ENCODE data around the gene ADAM8.
"Not testable (repeated sequence)": the region's sequence is repeated elsewhere in the genome, so short reads cannot be mapped to it uniquely, and the experiment has no call there.

ADAM8 gene

GRCh38 chr10:133267293-133267692, 9.4 kb downstream of the ADAM8 start:
- Histone ChIP-seq H3K27ac (ENCODE audit: low read depth, low read length, severe bottlenecking) (no peak overlapping the region), H3K4me3 (ENCODE audit: extremely low read depth, insufficient read depth, low read length, poor library complexity, severe bottlenecking) (no peak overlapping the region), H3K4me1 (ENCODE audit: control insufficient read depth, insufficient read depth, low read length, poor library complexity, severe bottlenecking) (peaks cover 6% of the 10 kb centered on the region), H3K9me3 (ENCODE audit: control insufficient read depth, low read length) (no peaks in the 10 kb centered on the region), H3K36me3 (ENCODE audit: control insufficient read depth, insufficient read depth, low read length) (no peaks in the 10 kb centered on the region)
- WGBS, 2 experiments (ENCODE audit: insufficient coverage in 2 of 2), result 89 to 90% methylated on average over 11 to 13 of the region's 14 CpGs

- Histone ChIP-seq H3K4me1 (ENCODE audit: control insufficient read depth, insufficient read depth, low read length, poor library complexity, severe bottlenecking) (peaks cover 10% of the 10 kb centered on the region), H3K36me3 (ENCODE audit: control insufficient read depth, insufficient read depth, low read length) (no peaks in the 10 kb centered on the region), H3K4me3 (ENCODE audit: extremely low read depth, insufficient read depth, low read length, poor library complexity, severe bottlenecking) (no peak overlapping the region), H3K27ac (ENCODE audit: low read depth, low read length, severe bottlenecking) (no peak overlapping the region), H3K9me3 (ENCODE audit: control insufficient read depth, low read length) (no peaks in the 10 kb centered on the region)
- 93 to 95% methylated on average over 18 to 19 of the region's 21 CpGs for WGBS, 2 experiments (ENCODE audit: insufficient coverage in 2 of 2)
These were observed 10.4 kb downstream of the ADAM8 start for GRCh38 chr10:133266056-133266795.

GRCh38 chr10:133265052-133265451, 11.6 kb downstream of the ADAM8 start:
- H3K27ac ChIP-seq (ENCODE audit: low read depth, low read length, severe bottlenecking), result not testable (repeated sequence)
- WGBS, 2 experiments (ENCODE audit: insufficient coverage in 2 of 2), result 89 to 96% methylated on average over 3 of the region's 10 CpGs
- H3K4me1 ChIP-seq (ENCODE audit: control insufficient read depth, insufficient read depth, low read length, poor library complexity, severe bottlenecking), result peaks cover 14% of the 10 kb centered on the region

GRCh38 chr10:133264461-133264860, 12.2 kb downstream of the ADAM8 start:
- Histone ChIP-seq H3K4me1 (ENCODE audit: control insufficient read depth, insufficient read depth, low read length, poor library complexity, severe bottlenecking) (peaks cover 14% of the 10 kb centered on the region), H3K36me3 (ENCODE audit: control insufficient read depth, insufficient read depth, low read length) (no peaks in the 10 kb centered on the region)
- WGBS, 2 experiments (ENCODE audit: insufficient coverage in 2 of 2), result 84 to 90% methylated on average over 7 of the region's 9 CpGs

More at GRCh38 chr10:133265052-133265451, 11.6 kb downstream of the ADAM8 start:
- not testable (repeated sequence) for H3K9me3 ChIP-seq (ENCODE audit: control insufficient read depth, low read length); H3K36me3 ChIP-seq (ENCODE audit: control insufficient read depth, insufficient read depth, low read length); H3K4me3 ChIP-seq (ENCODE audit: extremely low read depth, insufficient read depth, low read length, poor library complexity, severe bottlenecking)

DNA sequence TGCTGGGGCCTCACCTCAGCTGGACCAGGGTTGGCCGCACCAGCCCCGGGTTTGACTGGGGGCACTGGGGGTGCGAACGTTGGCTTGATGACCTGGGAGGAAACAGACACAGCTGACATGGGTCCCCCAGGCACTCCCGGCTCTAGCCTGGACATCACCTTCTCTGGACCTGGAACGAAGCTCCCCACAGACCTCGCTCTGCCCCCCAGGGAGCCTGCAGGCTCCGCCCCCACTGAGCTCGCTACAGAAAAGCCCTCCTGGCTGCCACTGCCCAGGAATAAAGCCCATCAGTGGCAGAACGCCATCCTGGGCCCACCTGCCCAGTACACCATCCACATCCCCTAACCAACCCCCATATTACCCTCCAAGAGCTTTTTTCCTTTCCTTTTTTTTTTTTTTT, 13.0 kb downstream of the ADAM8 start:
- 75 to 82% methylated on average over 5 to 9 of the region's 10 CpGs for WGBS, 2 experiments (ENCODE audit: insufficient coverage in 2 of 2)
- no peaks in the 10 kb centered on the region for H3K9me3 ChIP-seq (ENCODE audit: control insufficient read depth, low read length)
- H3K4me1 ChIP-seq (ENCODE audit: control insufficient read depth, insufficient read depth, low read length, poor library complexity, severe bottlenecking), result peaks cover 17% of the 10 kb centered on the region
- H3K36me3 ChIP-seq (ENCODE audit: control insufficient read depth, insufficient read depth, low read length), result no peaks in the 10 kb centered on the region
- H3K27ac ChIP-seq (ENCODE audit: low read depth, low read length, severe bottlenecking), result no peak overlapping the region
- H3K4me3 ChIP-seq (ENCODE audit: extremely low read depth, insufficient read depth, low read length, poor library complexity, severe bottlenecking), result no peak overlapping the region

More at GRCh38 chr10:133264461-133264860, 12.2 kb downstream of the ADAM8 start:
- H3K9me3 ChIP-seq (ENCODE audit: control insufficient read depth, low read length), result no peaks in the 10 kb centered on the region
- H3K27ac ChIP-seq (ENCODE audit: low read depth, low read length, severe bottlenecking), result no peak overlapping the region
- H3K4me3 ChIP-seq (ENCODE audit: extremely low read depth, insufficient read depth, low read length, poor library complexity, severe bottlenecking), result no peak overlapping the region

- H3K36me3 ChIP-seq (ENCODE audit: control insufficient read depth, insufficient read depth, low read length), result no peaks in the 10 kb centered on the region
- H3K27ac ChIP-seq (ENCODE audit: low read depth, low read length, severe bottlenecking), result no peak overlapping the region
- WGBS, 2 experiments (ENCODE audit: insufficient coverage in 2 of 2), result 92 to 93% methylated on average over 10 to 14 of the region's 14 CpGs
- no peaks in the 10 kb centered on the region for H3K9me3 ChIP-seq (ENCODE audit: control insufficient read depth, low read length)
- H3K4me3 ChIP-seq (ENCODE audit: extremely low read depth, insufficient read depth, low read length, poor library complexity, severe bottlenecking), result peak overlapping the region; percentile 25
- H3K4me1 ChIP-seq (ENCODE audit: control insufficient read depth, insufficient read depth, low read length, poor library complexity, severe bottlenecking), result peaks cover 18% of the 10 kb centered on the region
These were observed 14.0 kb downstream of the ADAM8 start for GRCh38 chr10:133262696-133263095.

DNA sequence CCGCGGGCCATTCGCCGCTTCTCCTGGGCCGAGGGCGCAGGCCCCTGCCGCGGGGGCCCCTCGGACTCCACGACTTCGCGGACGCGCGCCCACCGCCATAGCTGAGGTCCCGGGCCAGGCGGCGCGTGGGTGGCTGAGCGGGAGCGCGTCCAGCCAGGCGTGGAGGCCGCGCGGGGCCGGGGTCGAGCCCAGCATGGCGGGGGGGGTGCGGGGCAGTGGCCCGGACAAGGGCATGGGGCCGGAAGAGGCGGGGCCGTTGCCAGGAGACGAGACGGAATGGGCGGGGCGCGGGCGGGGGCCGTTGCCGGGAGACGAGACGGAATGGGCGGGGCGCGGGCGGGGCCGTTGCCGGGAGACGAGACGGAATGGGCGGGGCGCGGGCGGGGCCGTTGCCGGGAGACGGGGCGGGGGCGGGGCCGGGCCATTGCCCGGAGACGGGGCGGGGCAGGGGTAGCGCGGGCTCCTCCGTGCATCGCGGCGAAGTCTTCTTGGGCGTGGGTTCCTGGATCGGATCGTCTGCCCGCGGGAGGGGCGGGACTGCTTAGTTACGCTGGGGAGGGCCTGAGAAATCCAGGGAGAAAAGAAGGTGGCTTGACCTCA, 14.8 kb downstream of the ADAM8 start:
- 0% methylated on average over 28 to 33 of the region's 79 CpGs for WGBS, 2 experiments (ENCODE audit: insufficient coverage in 2 of 2)
- Histone ChIP-seq H3K27ac (ENCODE audit: low read depth, low read length, severe bottlenecking) (no peak overlapping the region), H3K9me3 (ENCODE audit: control insufficient read depth, low read length) (no peaks in the 10 kb centered on the region), H3K36me3 (ENCODE audit: control insufficient read depth, insufficient read depth, low read length) (no peaks in the 10 kb centered on the region), H3K4me3 (ENCODE audit: extremely low read depth, insufficient read depth, low read length, poor library complexity, severe bottlenecking) (peak overlapping the region; percentile 57), H3K4me1 (ENCODE audit: control insufficient read depth, insufficient read depth, low read length, poor library complexity, severe bottlenecking) (peaks cover 26% of the 10 kb centered on the region)

GRCh38 chr10:133260895-133261725, 15.6 kb downstream of the ADAM8 start:
- Histone ChIP-seq H3K9me3 (ENCODE audit: control insufficient read depth, low read length) (no peaks in the 10 kb centered on the region), H3K4me1 (ENCODE audit: control insufficient read depth, insufficient read depth, low read length, poor library complexity, severe bottlenecking) (peaks cover 26% of the 10 kb centered on the region), H3K36me3 (ENCODE audit: control insufficient read depth, insufficient read depth, low read length) (no peaks in the 10 kb centered on the region), H3K4me3 (ENCODE audit: extremely low read depth, insufficient read depth, low read length, poor library complexity, severe bottlenecking) (peak overlapping the region; percentile 57), H3K27ac (ENCODE audit: low read depth, low read length, severe bottlenecking) (no peak overlapping the region)
- WGBS, 2 experiments (ENCODE audit: insufficient coverage in 2 of 2), result 42 to 60% methylated on average over 22 to 46 of the region's 50 CpGs

DNA sequence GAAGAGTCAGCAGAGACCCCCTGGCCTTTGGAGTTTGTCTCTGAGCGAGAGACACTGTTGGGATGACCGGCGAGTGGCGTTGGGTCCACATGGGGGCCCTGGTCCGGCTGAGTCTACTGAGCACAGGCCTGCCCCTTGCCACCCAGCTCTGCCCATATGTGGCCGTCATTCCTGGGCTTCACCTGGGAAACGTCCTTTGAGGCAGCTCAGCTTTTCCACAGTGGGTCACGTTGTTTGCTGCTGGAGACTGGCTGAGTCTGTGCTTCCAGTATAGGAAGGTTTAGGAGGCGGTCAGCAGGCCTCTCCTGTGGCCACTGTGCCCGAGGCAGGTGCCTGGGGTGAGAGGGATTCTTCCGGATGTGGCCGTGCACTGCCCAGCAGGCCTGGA, 17.1 kb downstream of the ADAM8 start:
- 78 to 84% methylated on average over 11 to 12 of the region's 12 CpGs for WGBS, 2 experiments (ENCODE audit: insufficient coverage in 2 of 2)
- Histone ChIP-seq H3K9me3 (ENCODE audit: control insufficient read depth, low read length) (no peaks in the 10 kb centered on the region), H3K36me3 (ENCODE audit: control insufficient read depth, insufficient read depth, low read length) (no peaks in the 10 kb centered on the region), H3K4me3 (ENCODE audit: extremely low read depth, insufficient read depth, low read length, poor library complexity, severe bottlenecking) (no peak overlapping the region), H3K27ac (ENCODE audit: low read depth, low read length, severe bottlenecking) (no peak overlapping the region), H3K4me1 (ENCODE audit: control insufficient read depth, insufficient read depth, low read length, poor library complexity, severe bottlenecking) (peaks cover 24% of the 10 kb centered on the region)

DNA sequence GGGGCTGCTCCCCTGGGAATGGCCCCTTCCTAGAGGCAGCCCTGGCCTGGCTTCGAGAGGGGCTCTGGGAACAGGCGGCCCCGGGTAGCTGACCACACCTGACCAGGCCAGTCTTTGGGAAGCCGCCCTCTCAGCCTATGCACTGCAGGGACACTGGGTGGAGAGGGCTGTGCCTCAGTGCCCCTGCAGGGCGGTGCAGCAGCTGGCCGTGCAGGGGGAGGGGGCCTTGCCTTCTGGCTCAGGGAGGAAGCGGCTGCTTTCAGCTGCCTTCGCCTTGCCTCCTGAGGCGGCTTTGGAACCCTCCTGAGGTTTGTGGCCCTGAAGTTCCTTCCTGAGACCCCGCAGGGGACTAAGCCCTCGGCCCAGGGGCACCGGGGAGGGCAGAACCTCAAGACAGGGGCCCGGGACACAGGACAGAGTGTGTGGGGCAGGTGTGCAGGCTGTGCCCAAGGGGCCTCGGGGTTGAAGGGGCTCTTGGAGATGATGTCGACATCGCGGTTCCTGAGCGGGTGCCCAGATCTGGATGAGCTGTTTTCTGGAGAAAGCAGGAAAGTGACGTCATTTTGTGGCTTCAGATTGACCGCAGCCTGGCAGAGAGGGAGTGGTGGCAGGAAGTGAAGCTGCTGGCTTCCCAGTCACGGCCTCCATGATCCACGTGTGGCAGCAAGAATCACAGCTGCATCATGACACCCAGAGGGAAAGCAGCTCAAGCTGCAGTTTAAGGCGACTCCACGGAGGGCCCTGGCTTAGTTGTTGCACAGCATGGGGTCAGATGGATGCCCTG, 17.7 kb downstream of the ADAM8 start:
- peaks cover 21% of the 10 kb centered on the region for H3K4me1 ChIP-seq (ENCODE audit: control insufficient read depth, insufficient read depth, low read length, poor library complexity, severe bottlenecking)
- no peak overlapping the region for H3K27ac ChIP-seq (ENCODE audit: low read depth, low read length, severe bottlenecking)
- no peaks in the 10 kb centered on the region for H3K9me3 ChIP-seq (ENCODE audit: control insufficient read depth, low read length)
- no peaks in the 10 kb centered on the region for H3K36me3 ChIP-seq (ENCODE audit: control insufficient read depth, insufficient read depth, low read length)
- WGBS, 2 experiments (ENCODE audit: insufficient coverage in 2 of 2), result 87% methylated on average over 17 to 24 of the region's 24 CpGs
- H3K4me3 ChIP-seq (ENCODE audit: extremely low read depth, insufficient read depth, low read length, poor library complexity, severe bottlenecking), result no peak overlapping the region
